Sigmoid colon (tissue), 4 donors: ENCODE measurements around the gene ZSCAN4.

Source experiments
- POLR2AphosphoS5 ChIP-seq, 4 donors: sonication (generic); formaldehyde crosslinking; IDR thresholded peaks; one replicate each; pipeline ENCODE4 v1.6.1; 2017; ENCODE audit warnings: antibody characterized with exemption in 4 of 4
- TF ChIP-seq, protein P1 (sequence below), 4 experiments: fragments of 450-650 bp in 3 of 4; fragments of 200-600 bp in 1 of 4; IDR thresholded peaks; one replicate each; pipeline ENCODE4 v1.5.1; 2016 to 2019; ENCODE audit warnings: antibody characterized with exemption in 4 of 4, mild to moderate bottlenecking in 3 of 4, moderate library complexity in 2 of 4

- no peak for TF ChIP-seq POLR2AphosphoS5 (IDR thresholded peaks at IDR 0.05)
- TF ChIP-seq, protein P1, sequence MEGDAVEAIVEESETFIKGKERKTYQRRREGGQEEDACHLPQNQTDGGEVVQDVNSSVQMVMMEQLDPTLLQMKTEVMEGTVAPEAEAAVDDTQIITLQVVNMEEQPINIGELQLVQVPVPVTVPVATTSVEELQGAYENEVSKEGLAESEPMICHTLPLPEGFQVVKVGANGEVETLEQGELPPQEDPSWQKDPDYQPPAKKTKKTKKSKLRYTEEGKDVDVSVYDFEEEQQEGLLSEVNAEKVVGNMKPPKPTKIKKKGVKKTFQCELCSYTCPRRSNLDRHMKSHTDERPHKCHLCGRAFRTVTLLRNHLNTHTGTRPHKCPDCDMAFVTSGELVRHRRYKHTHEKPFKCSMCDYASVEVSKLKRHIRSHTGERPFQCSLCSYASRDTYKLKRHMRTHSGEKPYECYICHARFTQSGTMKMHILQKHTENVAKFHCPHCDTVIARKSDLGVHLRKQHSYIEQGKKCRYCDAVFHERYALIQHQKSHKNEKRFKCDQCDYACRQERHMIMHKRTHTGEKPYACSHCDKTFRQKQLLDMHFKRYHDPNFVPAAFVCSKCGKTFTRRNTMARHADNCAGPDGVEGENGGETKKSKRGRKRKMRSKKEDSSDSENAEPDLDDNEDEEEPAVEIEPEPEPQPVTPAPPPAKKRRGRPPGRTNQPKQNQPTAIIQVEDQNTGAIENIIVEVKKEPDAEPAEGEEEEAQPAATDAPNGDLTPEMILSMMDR (IDR thresholded peaks at IDR 0.05): no peak
Measured at GRCh38 chr19:57648331-57649003, 20.3 kb upstream of the ZSCAN4 start.
